H9 (cell line): ENCODE results near the gene AKAP3. TPM values are rescaled to one million over a fixed set of nuclear protein-coding genes. Genes with fewer than 3 reads are reported as not detected.

Source experiments
- DNase-seq: peaks from one replicate; pipeline ENCODE4 v3.0.0-alpha.2; 2017
- H2AFZ ChIP-seq: one replicate; pipeline ENCODE4 v1.6.1; 2013; ENCODE audit warnings: mild to moderate bottlenecking, low read length, control low read depth, moderate library complexity
- H2AK5ac ChIP-seq: 2 replicates; pipeline ENCODE4 v1.6.1; 2013; ENCODE audit warnings: low read length, control low read depth, mixed read lengths; ENCODE audit not compliant: insufficient read length
- H2BK120ac ChIP-seq: one replicate; pipeline ENCODE4 v1.6.1; 2013; ENCODE audit warnings: low read depth, mild to moderate bottlenecking, low read length, control low read depth, inconsistent platforms; ENCODE audit not compliant: poor library complexity, severe bottlenecking
- H2BK12ac ChIP-seq: 2 replicates; pipeline ENCODE4 v1.6.1; 2013; ENCODE audit warnings: low read length, control low read depth, mixed read lengths, low read depth; ENCODE audit not compliant: insufficient read length
- H2BK15ac ChIP-seq: 2 replicates; pipeline ENCODE4 v1.6.1; 2013; ENCODE audit warnings: low read depth, low read length, control low read depth
- H2BK20ac ChIP-seq: one replicate; pipeline ENCODE4 v1.6.1; 2013; ENCODE audit warnings: low read depth, mild to moderate bottlenecking, low read length, control low read depth, inconsistent platforms; ENCODE audit not compliant: poor library complexity, severe bottlenecking
- H2BK5ac ChIP-seq: 2 replicates; pipeline ENCODE4 v1.6.1; 2013; ENCODE audit warnings: low read length, control low read depth, mixed read lengths; ENCODE audit not compliant: insufficient read length
- H3K14ac ChIP-seq: 2 replicates; pipeline ENCODE4 v1.6.1; 2013; ENCODE audit warnings: low read length, control low read depth; ENCODE audit not compliant: insufficient read depth
- H3K18ac ChIP-seq: 2 replicates; pipeline ENCODE4 v1.6.1; 2013; ENCODE audit warnings: low read depth, mild to moderate bottlenecking, mixed read lengths, low read length, control low read depth; ENCODE audit not compliant: insufficient read length
- H3K23ac ChIP-seq: 2 replicates; pipeline ENCODE4 v1.6.1; 2013; ENCODE audit warnings: low read length, control low read depth, mixed read lengths, low read depth; ENCODE audit not compliant: insufficient read length
- H3K23me2 ChIP-seq: 2 replicates; pipeline ENCODE4 v1.6.1; 2013; ENCODE audit warnings: low read depth, mild to moderate bottlenecking, mixed read lengths, low read length, control low read depth; ENCODE audit not compliant: insufficient read length, poor library complexity, severe bottlenecking
- H3K27ac ChIP-seq: 2 replicates; pipeline ENCODE4 v1.5.1; 2013; ENCODE audit warnings: low read length, control low read depth, mixed read lengths, low read depth; ENCODE audit not compliant: insufficient read length
- H3K27me3 ChIP-seq: 2 replicates; pipeline ENCODE4 v1.6.1; 2013; ENCODE audit warnings: low read length, control low read depth, inconsistent platforms; ENCODE audit not compliant: insufficient read depth
- H3K4ac ChIP-seq: 2 replicates; pipeline ENCODE4 v1.6.1; 2013; ENCODE audit warnings: low read depth, mild to moderate bottlenecking, control low read depth, inconsistent platforms, low read length, moderate library complexity
- H3K4me1 ChIP-seq: 2 replicates; pipeline ENCODE4 v1.6.1; 2013; ENCODE audit warnings: low read length, control low read depth, inconsistent platforms; ENCODE audit not compliant: insufficient read depth
- H3K4me2 ChIP-seq: 2 replicates; pipeline ENCODE4 v1.6.1; 2013; ENCODE audit warnings: low read length, control low read depth, mixed read lengths; ENCODE audit not compliant: insufficient read length, insufficient read depth
- H3K56ac ChIP-seq: 2 replicates; pipeline ENCODE4 v1.6.1; 2013; ENCODE audit warnings: low read depth, mild to moderate bottlenecking, mixed read lengths, low read length, control low read depth; ENCODE audit not compliant: insufficient read length
- H3K79me1 ChIP-seq: 2 replicates; pipeline ENCODE4 v1.6.1; 2013; ENCODE audit warnings: low read depth, mild to moderate bottlenecking, moderate library complexity, low read length, control low read depth, inconsistent platforms; ENCODE audit not compliant: insufficient read depth, poor library complexity, severe bottlenecking
- H3K79me2 ChIP-seq: 2 replicates; pipeline ENCODE4 v1.6.1; 2013; ENCODE audit warnings: low read length, control low read depth, inconsistent platforms; ENCODE audit not compliant: insufficient read depth
- H3K9ac ChIP-seq: 2 replicates; pipeline ENCODE4 v1.6.1; 2013; ENCODE audit warnings: low read length, control low read depth, mixed read lengths; ENCODE audit not compliant: insufficient read length; ENCODE audit errors: extremely low read depth
- H3K9me3 ChIP-seq: one replicate; pipeline ENCODE4 v1.6.1; 2013; ENCODE audit warnings: low read depth, low read length, inconsistent platforms; ENCODE audit not compliant: control insufficient read depth
- H3T11ph ChIP-seq: one replicate; pipeline ENCODE4 v1.6.1; 2013; ENCODE audit warnings: mild to moderate bottlenecking, low read length, control low read depth, inconsistent platforms
- H4K20me1 ChIP-seq: one replicate; pipeline ENCODE4 v1.6.1; 2013; ENCODE audit not compliant: control insufficient read depth, insufficient read length, insufficient read depth
- H4K5ac ChIP-seq: 2 replicates; pipeline ENCODE4 v1.6.1; 2013; ENCODE audit warnings: low read depth, mild to moderate bottlenecking, mixed read lengths, low read length, control low read depth; ENCODE audit not compliant: insufficient read length
- H4K8ac ChIP-seq: replicated peaks from 2 replicates; pipeline ENCODE4 v1.6.1; 2013; ENCODE audit warnings: low read length, control low read depth, mixed read lengths, low read depth; ENCODE audit not compliant: insufficient read length
- H4K91ac ChIP-seq: 2 replicates; pipeline ENCODE4 v1.6.1; 2013; ENCODE audit warnings: low read depth, mild to moderate bottlenecking, moderate library complexity, mixed read lengths, low read length, control low read depth; ENCODE audit not compliant: insufficient read length
- H3K27ac Mint-ChIP-seq, 3 experiments: 2 replicates in 2 of 3; 3 replicates in 1 of 3; pipeline ENCODE4 v1.8.0; 2020 to 2021; ENCODE audit warnings: mixed read lengths in 3 of 3, mild to moderate bottlenecking in 1 of 3, moderate library complexity in 1 of 3
- H3K27me3 Mint-ChIP-seq: 2 replicates; pipeline ENCODE4 v1.8.0; 2021; ENCODE audit warnings: low read depth, mild to moderate bottlenecking, moderate library complexity, mixed read lengths
- H3K36me3 Mint-ChIP-seq, 3 experiments: 2 replicates in 2 of 3; 3 replicates in 1 of 3; pipeline ENCODE4 v1.8.0; 2020 to 2021; ENCODE audit warnings: low read depth in 3 of 3, mixed read lengths in 3 of 3; ENCODE audit not compliant: insufficient read depth in 1 of 3
- H3K4me1 Mint-ChIP-seq, 2 experiments: 2 replicates each; pipeline ENCODE4 v1.8.0; 2020; ENCODE audit warnings: mixed read lengths in 2 of 2
- H3K4me3 Mint-ChIP-seq, 2 experiments: 2 replicates in 1 of 2; 3 replicates in 1 of 2; pipeline ENCODE4 v1.8.0; 2020 to 2021; ENCODE audit warnings: mild to moderate bottlenecking in 2 of 2, mixed read lengths in 2 of 2, moderate library complexity in 1 of 2
- H3K9me3 Mint-ChIP-seq, 2 experiments: 2 replicates in 1 of 2; 3 replicates in 1 of 2; pipeline ENCODE4 v1.8.0; 2020; ENCODE audit warnings: mild to moderate bottlenecking in 2 of 2, mixed read lengths in 2 of 2, moderate library complexity in 1 of 2
- CTCF ChIP-seq: fragments of 200-600 bp; sonication (generic); conservative IDR thresholded peaks from 3 replicates; pipeline ENCODE4 v1.8.0; 2021; ENCODE audit warnings: antibody characterized with exemption, mild to moderate bottlenecking
- WGBS: extraction: QIAGEN DNeasy Blood & Tissue Kit; methylation state at CpG from one replicate; pipeline ENCODE4 v1.1.7; 2013; ENCODE audit warnings: missing lambda C conversion rate, low lambda C conversion rate, mixed read lengths; ENCODE audit not compliant: insufficient read length; ENCODE audit errors: extremely low coverage; 5-methylcytosine and 5-hydroxymethylcytosine counted together
- total RNA-seq: library from RNA; stranded (reverse); gene quantifications from 2 replicates; pipeline ENCODE4 v1.2.1, GENCODE V29; 2021

Gene AKAP3
- total RNA-seq, 1 experiment from 2014 or later: 1.3 TPM

- H4K5ac ChIP-seq: no peak overlapping the region
- H2BK20ac ChIP-seq: no peak overlapping the region
- Mint-ChIP-seq H3K4me3 (no peak overlapping the region), H3K9me3 (peaks cover 4 to 10% of the 10 kb centered on the region in 2 experiments; a peak in 2 of 5 replicates), H3K36me3 (peaks cover 6 to 43% (median 30%) of the 10 kb centered on the region in 3 experiments; a peak in 6 of 7 replicates), H3K27ac (peak overlapping the region in 1 of 3 experiments; percentile 3; a peak in 1 of 7 replicates), H3K27me3 (no peaks in the 10 kb centered on the region), H3K4me1 (no peaks in the 10 kb centered on the region)
- H2BK12ac ChIP-seq: no peak overlapping the region
- no peak for DNase-seq
- H3K4me1 ChIP-seq: no peaks in the 10 kb centered on the region
- no peak overlapping the region for H3K18ac ChIP-seq
- no peak for TF ChIP-seq CTCF
- H3K79me2 ChIP-seq: no peaks in the 10 kb centered on the region
- H2AFZ ChIP-seq: no peak overlapping the region
- no peak overlapping the region for H2AK5ac ChIP-seq
- no peak overlapping the region for H3K4ac ChIP-seq
- no peak overlapping the region for H3K14ac ChIP-seq
- no peak overlapping the region for H4K8ac ChIP-seq
- no peak overlapping the region for H4K91ac ChIP-seq
- H3K9ac ChIP-seq: no peak overlapping the region
- H3T11ph ChIP-seq: no peak overlapping the region
- no peak overlapping the region for H3K56ac ChIP-seq
- no peaks in the 10 kb centered on the region for H3K9me3 ChIP-seq
- H2BK5ac ChIP-seq: no peak overlapping the region
- no peaks in the 10 kb centered on the region for H3K27me3 ChIP-seq
- no peak overlapping the region for H3K27ac ChIP-seq
- WGBS: no CpG with 5 or more reads among the region's 2 CpGs
- H2BK15ac ChIP-seq: no peak overlapping the region
- no peak overlapping the region for H3K4me2 ChIP-seq
- no peaks in the 10 kb centered on the region for H3K79me1 ChIP-seq
- H3K23ac ChIP-seq: no peak overlapping the region
- no peaks in the 10 kb centered on the region for H3K23me2 ChIP-seq
- H2BK120ac ChIP-seq: no peak overlapping the region
- no peaks in the 10 kb centered on the region for H4K20me1 ChIP-seq
These were observed 30.9 kb upstream of the AKAP3 start for GRCh38 chr12:4679711-4680110.
